ENCODE measurements around the gene ART1. TPM values are rescaled to one million over a fixed set of nuclear protein-coding genes. Genes with fewer than 3 reads are reported as not detected.
"Not testable (repeated sequence)": the region's sequence is repeated elsewhere in the genome, so short reads cannot be mapped to it uniquely, and the experiment has no call there.

ART1 gene
- total and polyA plus RNA-seq, 2 of the 8 experiments (the other 6 are each of a cell fraction or from before 2014, with no cell fraction given) = not detected

DNA sequence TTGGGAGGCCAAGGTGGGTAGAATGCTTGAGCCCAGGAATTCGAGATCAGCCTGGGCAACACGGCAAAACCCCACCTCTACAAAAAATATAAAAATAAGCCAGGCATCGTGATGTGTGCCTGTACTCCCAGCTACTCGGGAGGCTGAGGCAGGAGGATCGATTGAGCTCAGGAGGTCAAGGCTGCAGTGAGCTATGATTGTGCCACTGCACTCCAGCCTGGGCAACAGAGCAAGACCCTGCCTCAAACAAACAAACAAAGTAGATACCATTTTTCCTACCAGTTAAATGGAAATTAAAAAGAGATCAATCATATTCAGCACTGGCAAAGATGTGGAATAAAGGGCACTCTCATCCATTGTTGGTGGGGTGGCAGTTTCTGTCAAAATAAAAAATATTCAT, 12.4 kb downstream of the ART1 start:
- H4K91ac ChIP-seq (replicated peaks; ENCODE audit: insufficient read length, low read length); H2AK5ac ChIP-seq (ENCODE audit: low read depth, low read length); H4K8ac ChIP-seq (ENCODE audit: extremely low read depth, insufficient read depth, low read length); H2BK15ac ChIP-seq (ENCODE audit: low read length); H2BK20ac ChIP-seq (ENCODE audit: low read length); H3K4me2 ChIP-seq (ENCODE audit: insufficient read depth in 1 of 2, low read depth in 2 of 2, low read length in 2 of 2); DNase-seq (ENCODE audit: low read depth in 1 of 2, low spot score in 2 of 2); FAIRE-seq; H3K27me3 ChIP-seq (replicated peaks in 1 of 4; ENCODE audit: control insufficient read depth in 3 of 4, extremely low read depth in 1 of 4, insufficient read depth in 3 of 4, low read length in 3 of 4); H3K79me2 ChIP-seq (ENCODE audit: control insufficient read depth in 1 of 2, insufficient read depth in 2 of 2, low read length in 2 of 2); H3K18ac ChIP-seq (ENCODE audit: extremely low read depth, low read length); H3K36me3 ChIP-seq (ENCODE audit: control insufficient read depth in 2 of 4, insufficient read depth in 4 of 4, low read length in 3 of 4); H3K9me3 ChIP-seq (ENCODE audit: insufficient read depth in 2 of 2, low read depth in 1 of 2, low read length in 1 of 2); H3K27ac ChIP-seq (ENCODE audit: low read depth, low read length); H3K56ac ChIP-seq (replicated peaks; ENCODE audit: insufficient read length, low read depth, low read length); H3K4ac ChIP-seq (replicated peaks; ENCODE audit: insufficient read length, low read depth, low read length); H4K20me1 ChIP-seq (replicated peaks in 1 of 2; ENCODE audit: control insufficient read depth in 1 of 2, insufficient read depth in 2 of 2, low read length in 2 of 2); H2BK120ac ChIP-seq (replicated peaks; ENCODE audit: low read depth, low read length); H4K5ac ChIP-seq (ENCODE audit: insufficient read length, low read depth, low read length); H3K23ac ChIP-seq (ENCODE audit: insufficient read length); H2AFZ ChIP-seq (ENCODE audit: low read length); H2BK12ac ChIP-seq (ENCODE audit: low read depth, low read length); POLR2A ChIA-PET (ENCODE audit: partially characterized antibody); H3K4me1 ChIP-seq (replicated peaks in 1 of 4; ENCODE audit: control insufficient read depth in 3 of 4, insufficient read depth in 4 of 4, low read length in 3 of 4); H3K23me2 ChIP-seq (ENCODE audit: low read depth, low read length); H3K4me3 ChIP-seq (ENCODE audit: extremely low read depth in 1 of 4, insufficient read depth in 2 of 4, low read depth in 3 of 4, low read length in 4 of 4); H3K79me1 ChIP-seq (ENCODE audit: low read depth, low read length); H2BK5ac ChIP-seq (ENCODE audit: low read depth, low read length); H3K14ac ChIP-seq (ENCODE audit: insufficient read length); H3K9ac ChIP-seq (replicated peaks in 1 of 4; ENCODE audit: extremely low read depth in 1 of 4, low read depth in 3 of 4, low read length in 3 of 4): not testable (repeated sequence)
- CTCF ChIA-PET (ENCODE audit: partially characterized antibody) = interaction anchor here (0.6 to 1.3 kb wide), 4 partner anchors 11 to 114 kb away, joined by 3 to 4 read pairs (median 4); no protein-coding TSS in a partner anchor
- 94% methylated on average over 5 of the region's 5 CpGs; no CpG with 5 or more reads in 1 of the 2 experiments for WGBS, 2 experiments (ENCODE audit: extremely low coverage in 1 of 2, insufficient coverage in 1 of 2, insufficient read length in 1 of 2, insufficient replicate concordance in 2 of 2, low coverage in 1 of 2, low lambda C conversion rate in 2 of 2, missing lambda C conversion rate in 1 of 2)

Measured in H1 (cell line).